Measurements from ENCODE around the gene PTGIS. TPM values are rescaled to one million over a fixed set of nuclear protein-coding genes. Genes with fewer than 3 reads are reported as not detected.

The PTGIS gene
- polyA plus RNA-seq, 2 of the 4 experiments (the other 2 are of a cell fraction) = 0.03 to 0.04 TPM

GRCh38 chr20:49585585-49586245, 17.8 kb upstream of the PTGIS start:
- ChIA-PET CTCF (interaction anchor here (1.3 to 10.2 kb wide), 7 partner anchors 10 to 49 kb away, joined by 3 to 115 read pairs (median 5); no protein-coding TSS in a partner anchor), POLR2A (no interaction called here)
- DNase-seq (ENCODE audit: low read depth in 1 of 2, low spot score in 1 of 2) (no peak), ATAC-seq (no peak), FAIRE-seq (no peak)
- H3K27ac ChIP-seq = peak overlapping the region; percentile 84 to 88
- H3K4me3 ChIP-seq = no peak overlapping the region
- TF ChIP-seq EP300 (IDR thresholded peaks at IDR 0.05) = 0 out of 5 replicates have a peak, but pooled peaks of 1 of the 2 experiments have one; percentile 14
- no peak for TF ChIP-seq CHD4 (IDR thresholded peaks at IDR 0.05; ENCODE audit: borderline replicate concordance)
- 95% methylated on average over 9 of the region's 9 CpGs for WGBS (ENCODE audit: missing lambda C conversion rate)
- H3K4me2 ChIP-seq = peak overlapping the region; percentile 64; the same call in 2 of the 3 replicates
- H3K9me3 ChIP-seq = peaks cover 11% of the 10 kb centered on the region
- peaks cover 41% of the 10 kb centered on the region for H3K4me1 ChIP-seq

DNA sequence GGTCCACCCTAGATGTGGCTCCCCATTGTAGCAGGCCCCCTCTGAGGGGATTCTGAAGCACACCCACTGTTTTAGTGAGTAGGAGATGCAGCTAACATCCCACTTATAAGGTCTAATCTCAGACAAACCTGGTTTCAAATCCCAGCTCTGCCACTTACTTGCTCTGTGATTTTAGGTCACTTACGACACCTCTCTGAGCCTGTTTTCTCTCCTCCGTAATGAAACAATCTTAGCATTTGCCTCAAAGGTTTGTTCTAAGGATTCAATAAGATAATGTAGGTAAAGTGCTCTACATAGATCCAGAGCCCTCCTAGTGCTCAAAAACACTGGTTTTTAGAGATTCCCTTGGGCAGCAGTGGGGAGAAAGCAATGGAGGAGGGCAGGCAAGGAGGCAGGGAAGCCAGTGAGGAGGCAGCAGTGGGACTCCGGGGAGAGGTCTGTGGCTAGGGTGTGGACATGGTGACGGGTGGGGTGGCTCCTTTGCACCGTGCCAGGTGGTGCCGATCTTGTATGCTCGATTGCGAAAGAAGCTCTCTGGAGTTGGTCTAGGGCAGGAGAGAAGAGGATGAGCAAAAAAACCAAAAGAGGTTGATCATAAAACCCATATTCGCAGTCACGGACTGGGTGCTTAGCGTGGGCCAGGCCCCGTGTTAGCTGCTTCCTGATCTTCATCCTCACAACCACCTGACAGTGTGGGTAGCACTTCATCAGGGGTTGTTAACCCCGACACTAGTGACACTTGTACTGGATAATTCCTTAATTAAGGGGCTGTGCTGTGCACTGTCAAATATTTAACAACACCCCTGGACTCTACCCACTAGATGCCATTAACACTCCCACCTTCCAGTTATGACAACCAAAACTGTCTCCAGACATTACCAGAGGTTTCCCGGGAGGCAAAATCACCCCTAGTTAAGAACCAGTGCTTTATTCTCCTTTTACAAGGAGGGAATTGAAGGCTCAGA, 16.8 kb upstream of the PTGIS start:
- no peak overlapping the region for H3K4me3 ChIP-seq
- ChIA-PET POLR2A (interaction anchor here (0.5 to 0.7 kb wide), 2 partner anchors 12 to 289 kb away, joined by 3 read pairs; no protein-coding TSS in a partner anchor), CTCF (interaction anchor here (0.7 to 10.2 kb wide), 12 partner anchors 9 to 302 kb away, joined by 3 to 115 read pairs (median 6); no protein-coding TSS in a partner anchor)
- ATAC-seq (peak in 1 of 2 experiments; percentile 3; a peak in 3 of 6 replicates), DNase-seq (ENCODE audit: low read depth in 1 of 2, low spot score in 1 of 2) (peak in 1 of 2 experiments; percentile 40), FAIRE-seq (no peak)
- TF ChIP-seq CEBPB (IDR thresholded peaks at IDR 0.05) (peak; percentile 81 to 90), E2F6 (IDR thresholded peaks at IDR 0.05; ENCODE audit: borderline replicate concordance, low read depth) (no peak)
- H3K27ac ChIP-seq = peak overlapping the region; percentile 84 to 88
- peak overlapping the region; percentile 64 for H3K4me2 ChIP-seq
- peaks cover 11% of the 10 kb centered on the region for H3K9me3 ChIP-seq
- H3K4me1 ChIP-seq = peaks cover 52% of the 10 kb centered on the region
- WGBS (ENCODE audit: missing lambda C conversion rate) = 59% methylated on average over 14 of the region's 14 CpGs

DNA sequence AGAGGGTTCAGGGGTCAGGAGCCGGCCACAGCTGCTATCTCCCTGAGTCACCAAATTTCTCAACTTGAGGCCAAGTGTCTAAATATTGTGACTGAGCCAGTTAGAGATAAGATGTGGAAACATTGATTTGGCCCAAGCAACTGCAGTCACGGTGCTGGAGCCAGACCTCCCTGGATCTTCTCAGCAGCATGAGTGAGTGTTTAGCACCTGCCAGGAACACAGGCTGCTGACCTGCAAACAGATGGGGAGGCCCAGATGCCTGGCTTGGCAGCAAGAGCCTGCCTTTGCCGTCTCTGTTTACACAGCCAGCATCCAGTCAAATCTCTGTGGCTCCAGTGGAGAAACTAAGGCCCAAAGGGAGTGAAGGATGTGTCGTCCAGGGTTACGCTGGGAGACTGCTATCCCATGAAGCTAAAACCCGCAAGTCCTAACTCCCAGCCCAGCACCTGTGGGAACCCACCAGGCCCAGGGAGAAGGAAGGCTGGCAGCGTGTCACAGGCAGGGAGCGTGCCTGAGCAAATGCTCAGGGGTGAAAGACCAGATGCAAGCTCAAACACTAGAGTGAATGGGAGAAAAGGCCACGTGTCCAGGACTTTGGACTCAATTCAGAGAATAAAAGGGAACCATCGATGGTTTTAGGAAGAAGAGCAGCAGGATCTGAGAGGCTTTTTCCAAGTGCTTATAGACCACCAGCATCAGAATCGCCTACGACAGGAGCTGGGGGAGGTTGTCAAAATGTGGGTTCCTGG, 15.9 kb upstream of the PTGIS start:
- peak; percentile 82 to 95 for DNase-seq (ENCODE audit: low read depth in 1 of 2, low spot score in 1 of 2)
- 21% methylated on average over 12 of the region's 12 CpGs for WGBS (ENCODE audit: missing lambda C conversion rate)
- ChIA-PET POLR2A (interaction anchor here (0.6 to 0.7 kb wide), 2 partner anchors 13 to 92 kb away, joined by 3 to 6 read pairs; no protein-coding TSS in a partner anchor), CTCF (interaction anchor here (0.6 to 10.2 kb wide), 13 partner anchors 9 to 303 kb away, joined by 3 to 115 read pairs (median 4); no protein-coding TSS in a partner anchor)
- Histone ChIP-seq H3K27ac (peak overlapping the region; percentile 84 to 88), H3K4me3 (no peak overlapping the region), H3K4me2 (peak overlapping the region; percentile 64), H3K4me1 (peaks cover 52% of the 10 kb centered on the region), H3K9me3 (peaks cover 11% of the 10 kb centered on the region)
- FAIRE-seq = no peak
- ATAC-seq = peak; percentile 87 to 92
- TF ChIP-seq MAZ (IDR thresholded peaks at IDR 0.05; ENCODE audit: borderline replicate concordance, low read depth, low read length) = no peak
- no peak for TF ChIP-seq ZFP36 (IDR thresholded peaks at IDR 0.05; ENCODE audit: borderline replicate concordance, partially characterized antibody)
- TF ChIP-seq E2F6 (IDR thresholded peaks at IDR 0.05; ENCODE audit: borderline replicate concordance, low read depth) = no peak
- TF ChIP-seq POLR2AphosphoS2 (conservative IDR thresholded peaks at IDR 0.05; ENCODE audit: low read length) = no peak
- TF ChIP-seq GATA3 (IDR thresholded peaks at IDR 0.05; ENCODE audit: borderline replicate concordance) = peak; percentile 97
- TF ChIP-seq CHD2 (IDR thresholded peaks at IDR 0.05; ENCODE audit: low read length, partially characterized antibody) = no peak
- TF ChIP-seq KDM5A (IDR thresholded peaks at IDR 0.05) = no peak
- TF ChIP-seq BCL3 (IDR thresholded peaks at IDR 0.05) = peak; percentile 74; the same call in 1 of the 3 replicates
- TF ChIP-seq ZSCAN20 (CRISPR knock-in tag; IDR thresholded peaks at IDR 0.05) = no peak
- no peak for TF ChIP-seq HOXB13 (CRISPR knock-in tag; IDR thresholded peaks at IDR 0.05; ENCODE audit: low read depth)
- TF ChIP-seq, protein P1, sequence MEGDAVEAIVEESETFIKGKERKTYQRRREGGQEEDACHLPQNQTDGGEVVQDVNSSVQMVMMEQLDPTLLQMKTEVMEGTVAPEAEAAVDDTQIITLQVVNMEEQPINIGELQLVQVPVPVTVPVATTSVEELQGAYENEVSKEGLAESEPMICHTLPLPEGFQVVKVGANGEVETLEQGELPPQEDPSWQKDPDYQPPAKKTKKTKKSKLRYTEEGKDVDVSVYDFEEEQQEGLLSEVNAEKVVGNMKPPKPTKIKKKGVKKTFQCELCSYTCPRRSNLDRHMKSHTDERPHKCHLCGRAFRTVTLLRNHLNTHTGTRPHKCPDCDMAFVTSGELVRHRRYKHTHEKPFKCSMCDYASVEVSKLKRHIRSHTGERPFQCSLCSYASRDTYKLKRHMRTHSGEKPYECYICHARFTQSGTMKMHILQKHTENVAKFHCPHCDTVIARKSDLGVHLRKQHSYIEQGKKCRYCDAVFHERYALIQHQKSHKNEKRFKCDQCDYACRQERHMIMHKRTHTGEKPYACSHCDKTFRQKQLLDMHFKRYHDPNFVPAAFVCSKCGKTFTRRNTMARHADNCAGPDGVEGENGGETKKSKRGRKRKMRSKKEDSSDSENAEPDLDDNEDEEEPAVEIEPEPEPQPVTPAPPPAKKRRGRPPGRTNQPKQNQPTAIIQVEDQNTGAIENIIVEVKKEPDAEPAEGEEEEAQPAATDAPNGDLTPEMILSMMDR (IDR thresholded peaks at IDR 0.05) = no peak
- no peak for TF ChIP-seq FOXS1 (CRISPR knock-in tag; IDR thresholded peaks at IDR 0.05)
- no peak for TF ChIP-seq CBX8 (IDR thresholded peaks at IDR 0.05)
- peak; percentile 46 for TF ChIP-seq MYC (IDR thresholded peaks at IDR 0.05; ENCODE audit: borderline replicate concordance, low read length)
- TF ChIP-seq FOSL2 (IDR thresholded peaks at IDR 0.05) = peak; percentile 76
- TF ChIP-seq FOSL2 (CRISPR knock-in tag; IDR thresholded peaks at IDR 0.05) = peak; percentile 92
- no peak for TF ChIP-seq PHF8 (IDR thresholded peaks at IDR 0.05; ENCODE audit: borderline replicate concordance, low read depth)
- TF ChIP-seq ATOH8 (CRISPR knock-in tag; IDR thresholded peaks at IDR 0.05; ENCODE audit: low read depth) = peak; percentile 82; the same call in 1 of the 2 replicates
- TF ChIP-seq NFE2L2 (conservative IDR thresholded peaks at IDR 0.05; ENCODE audit: low read length) = 0 out of 2 replicates have a peak, but pooled peaks have one; percentile 1
- TF ChIP-seq EHF (CRISPR knock-in tag; IDR thresholded peaks at IDR 0.05) = no peak
